Activated CD4-positive, CD25-positive, alpha-beta regulatory T cell (primary cell): ENCODE results near the gene STK38L.
"Not testable (repeated sequence)": the region's sequence is repeated elsewhere in the genome, so short reads cannot be mapped to it uniquely, and the experiment has no call there.

ENCODE experiments used
- DNase-seq, 4 experiments: peaks; one replicate each; lab custom pipeline; 2025; lab: John Stamatoyannopoulos, UW

Gene STK38L

DNA sequence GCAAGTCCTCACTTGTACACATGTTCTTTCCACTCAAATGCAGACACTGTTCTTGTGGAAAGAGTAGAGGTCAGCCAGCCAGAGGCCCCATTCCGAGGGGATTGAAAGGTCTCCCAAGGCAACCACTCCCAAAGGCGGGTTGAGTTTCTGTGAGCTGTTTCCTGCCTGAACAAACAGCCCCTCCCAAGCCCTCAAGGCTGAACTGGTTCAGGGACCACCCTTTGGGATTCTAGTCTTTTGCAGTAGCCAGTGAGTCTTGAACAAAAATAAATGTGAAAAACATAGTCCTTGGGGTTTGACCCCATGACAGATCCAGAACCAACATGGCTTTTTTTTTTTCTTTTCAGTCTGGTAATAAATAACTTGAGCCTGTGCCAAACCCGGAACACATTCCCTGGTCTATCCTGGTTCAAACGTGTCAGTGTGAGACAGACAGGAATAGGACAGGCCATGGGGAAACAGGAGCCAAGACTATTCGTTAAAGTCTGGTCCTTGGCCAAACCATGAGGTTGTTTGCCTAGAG lies 17.6 kb upstream of the STK38L start:
- DNase-seq = no peak

DNA sequence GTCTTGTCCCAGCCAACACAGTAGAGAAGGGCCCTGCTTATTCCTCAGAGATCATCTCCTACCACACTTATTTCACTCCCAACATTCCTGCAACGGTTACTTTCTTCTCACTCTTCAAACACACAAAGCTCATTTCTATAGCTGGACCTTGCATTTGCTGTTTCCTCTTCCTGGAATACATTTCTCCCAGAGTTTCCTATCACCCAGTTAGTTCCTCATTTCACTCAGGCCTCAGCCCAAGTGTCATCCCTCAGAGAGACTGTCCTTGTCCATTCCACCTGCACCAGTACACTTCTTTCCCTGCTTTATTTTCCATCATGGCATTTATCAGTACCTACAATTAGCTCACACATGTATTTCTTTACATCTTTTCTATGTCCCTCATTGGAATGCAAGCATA lies 14.7 kb upstream of the STK38L start:
- DNase-seq = no peak

DNA sequence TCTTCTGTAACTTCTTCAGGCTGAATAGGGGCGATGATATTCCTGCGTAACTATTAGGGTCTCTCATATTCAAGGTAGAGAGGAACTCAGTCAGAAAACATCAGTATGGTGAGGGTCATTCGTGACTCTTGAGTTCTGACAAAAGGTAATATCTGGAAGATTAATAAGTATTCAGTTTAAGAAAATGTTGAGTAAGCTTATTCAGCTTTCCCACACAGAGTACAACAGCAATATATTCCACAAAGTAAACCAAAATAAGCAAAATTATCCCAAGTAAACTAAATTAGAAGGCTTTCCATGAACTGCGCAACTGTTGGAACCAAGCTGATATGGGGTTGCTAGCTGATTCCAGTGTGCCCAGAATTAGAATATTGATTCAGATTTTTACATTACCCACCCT lies 12.7 kb upstream of the STK38L start:
- not testable (repeated sequence) for DNase-seq

DNA sequence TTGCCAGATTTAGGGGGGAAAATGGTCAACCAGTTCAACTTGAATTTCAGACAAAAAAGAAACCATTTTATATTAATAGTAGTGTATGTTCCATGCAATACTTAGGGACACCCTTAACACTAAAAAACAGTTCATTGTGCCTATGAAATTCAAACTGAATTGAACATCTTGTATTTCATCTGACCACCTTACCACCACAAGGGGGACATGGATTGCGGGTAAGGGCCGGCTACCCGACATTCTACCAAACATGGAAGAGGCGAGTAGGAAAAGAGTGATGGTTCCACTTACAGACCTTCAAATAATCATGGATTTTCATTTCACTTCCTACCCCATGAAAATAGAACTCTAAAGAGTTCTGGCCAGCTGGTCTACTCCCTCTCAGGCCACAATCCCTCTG lies 10.3 kb upstream of the STK38L start:
- DNase-seq = no peak

DNA sequence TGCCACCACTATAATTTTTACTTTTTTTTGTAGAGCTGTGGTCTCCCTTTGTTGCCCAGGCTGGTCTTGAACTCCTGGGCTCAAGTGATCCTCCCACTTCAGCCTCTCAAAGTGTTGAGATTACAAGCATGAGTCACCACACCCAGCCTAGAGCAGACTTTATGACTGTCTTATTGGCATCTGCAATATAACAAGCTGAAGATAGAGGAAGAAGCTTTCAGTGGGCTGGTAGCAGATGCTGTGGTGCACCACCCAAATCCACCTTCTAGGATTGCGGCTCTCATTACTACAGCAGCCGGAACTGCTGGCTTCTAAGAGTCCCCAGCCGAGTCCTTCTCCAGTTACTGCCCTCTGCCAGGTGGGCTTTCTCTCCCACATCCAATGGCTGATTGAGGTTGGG lies 7.6 kb upstream of the STK38L start:
- no peak for DNase-seq

DNA sequence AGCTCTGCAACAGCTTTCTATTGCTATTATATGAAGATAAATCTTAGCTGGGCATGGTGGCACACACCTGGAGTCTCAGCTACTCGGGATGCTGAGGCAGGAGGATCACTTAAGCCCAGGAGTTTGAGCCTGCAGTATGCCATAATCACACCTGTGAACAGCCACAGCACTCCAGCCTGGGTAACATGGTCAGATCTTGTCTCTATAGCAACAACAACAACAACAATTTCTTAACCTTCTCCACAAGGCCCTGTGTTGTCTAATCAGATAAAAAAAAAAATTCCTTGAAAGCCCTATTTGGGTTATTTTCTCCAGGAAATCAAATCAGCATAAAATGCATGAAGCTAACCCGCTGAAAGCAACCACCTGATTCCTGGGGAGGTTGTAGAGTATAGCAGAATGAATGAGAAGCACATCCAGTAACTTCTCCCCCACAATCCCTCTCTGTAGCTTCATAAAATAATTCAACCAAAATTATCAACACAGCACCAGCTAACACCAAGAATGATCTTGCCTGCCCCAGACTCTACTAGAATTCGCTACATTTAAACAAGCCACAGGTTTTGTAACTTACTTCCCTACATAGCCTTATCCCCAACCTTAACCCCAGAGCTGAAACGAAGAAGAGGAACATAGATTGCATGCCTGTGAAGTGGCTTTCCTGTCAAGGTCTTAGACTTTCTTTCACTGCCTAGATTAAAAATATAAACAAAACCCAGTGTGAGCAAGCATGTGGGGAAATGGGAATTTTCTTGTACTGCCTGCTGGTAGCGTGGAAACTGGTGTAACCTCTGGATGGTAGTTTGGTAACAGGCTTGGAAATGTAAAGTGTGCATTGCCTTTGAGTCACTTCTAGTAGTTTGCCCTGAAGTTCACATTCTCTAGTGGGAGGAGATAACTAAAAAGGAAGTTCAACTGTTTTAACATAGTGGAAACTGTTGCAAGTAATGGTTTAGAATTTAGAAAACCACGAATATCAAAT lies 6.0 kb upstream of the STK38L start:
- no peak for DNase-seq

DNA sequence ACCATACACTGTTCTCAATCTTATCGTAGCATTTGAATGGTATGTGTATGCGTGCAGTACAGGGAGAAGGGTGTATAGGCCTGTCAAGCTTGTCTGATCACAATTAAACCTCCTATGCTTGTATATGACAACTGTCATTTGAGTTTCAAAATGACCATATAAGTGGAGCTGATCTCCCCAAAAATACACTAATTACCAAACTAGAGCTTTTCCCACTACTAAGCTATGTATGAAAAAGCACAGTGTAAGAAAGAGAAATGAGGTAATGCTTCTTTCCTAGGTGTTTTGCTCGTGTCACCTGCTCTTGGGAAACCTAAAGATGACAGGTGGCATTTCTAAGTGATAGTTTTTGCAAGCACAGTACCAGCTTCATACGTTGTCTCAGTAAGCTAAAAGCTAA lies 1.1 kb upstream of the STK38L start:
- DNase-seq = no peak

DNA sequence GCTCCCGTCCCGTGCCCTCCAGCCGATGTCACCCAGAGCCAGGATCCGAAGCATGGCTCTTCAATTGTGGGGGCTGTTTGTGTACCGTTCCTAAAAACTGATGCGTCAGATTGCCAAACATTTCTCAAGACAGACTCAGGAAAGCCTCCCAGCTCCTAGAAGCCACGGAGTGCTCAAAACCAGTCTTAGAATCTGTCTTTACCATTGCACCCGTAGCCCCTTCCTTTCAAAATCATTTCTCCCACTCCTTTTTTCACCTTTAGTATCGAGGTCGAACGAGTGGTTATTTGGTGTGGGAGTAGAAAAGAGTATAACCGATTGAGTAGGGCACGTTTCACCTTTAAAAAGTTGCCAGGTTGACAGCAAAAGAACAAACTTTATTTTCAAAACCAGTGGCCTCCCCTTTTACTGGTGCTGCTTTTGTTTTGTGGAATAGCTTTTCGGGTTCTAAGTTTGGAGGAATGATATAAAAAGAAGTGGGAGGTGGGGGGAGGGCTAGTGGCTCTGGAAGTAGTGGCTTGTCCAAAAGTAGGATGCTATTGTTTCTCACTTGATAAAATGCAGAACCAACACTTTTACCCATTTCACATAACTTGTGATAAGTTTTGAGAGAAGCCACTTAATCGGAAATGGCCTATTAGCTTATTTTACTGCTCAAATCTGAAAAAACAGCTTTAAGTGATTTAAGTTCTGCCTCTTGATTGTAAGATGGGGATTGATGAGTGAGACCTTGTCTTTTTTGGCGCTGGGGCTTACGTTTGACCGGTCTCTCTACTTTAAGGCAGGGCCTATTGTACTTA lies 803 bp downstream of the STK38L start:
- no peak for DNase-seq

DNA sequence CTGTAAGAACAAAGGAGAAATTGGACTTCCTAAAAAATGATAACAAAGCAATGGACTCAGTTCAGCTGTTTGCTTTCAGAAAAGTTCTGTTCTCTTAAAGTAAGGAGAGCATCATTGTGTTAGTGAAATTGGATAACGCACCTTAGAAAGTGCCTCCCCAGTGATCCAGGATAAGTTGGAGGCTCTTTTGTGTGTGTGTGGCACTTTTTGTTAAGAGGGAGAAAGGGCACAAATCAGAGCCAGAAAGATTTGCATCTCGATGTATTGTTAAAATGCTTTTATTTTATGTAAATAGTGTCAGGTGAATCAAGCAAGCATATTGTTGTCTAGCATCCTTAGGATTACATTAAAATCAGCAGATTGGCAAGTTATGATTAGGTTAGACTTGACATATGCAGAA lies 2.1 kb downstream of the STK38L start:
- DNase-seq = no peak

DNA sequence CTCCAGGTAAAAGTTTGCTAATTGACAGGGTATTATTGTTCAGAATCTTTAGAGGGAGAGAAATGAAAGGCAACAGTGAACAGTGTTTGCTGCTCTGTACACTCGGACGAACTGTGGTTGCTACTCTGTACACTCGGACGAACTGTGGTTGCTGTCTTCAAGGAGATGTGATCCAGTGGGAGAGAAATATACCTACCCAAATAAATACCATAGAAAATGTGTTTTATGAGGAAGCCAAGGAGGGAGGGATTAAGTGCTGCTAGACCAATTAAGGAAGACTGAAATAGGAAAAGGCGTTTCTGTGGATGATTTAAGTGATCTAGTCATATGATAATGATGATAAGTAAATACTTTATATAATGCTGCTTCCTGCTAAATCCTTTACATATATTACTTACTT lies 2.7 kb downstream of the STK38L start:
- no peak for DNase-seq

DNA sequence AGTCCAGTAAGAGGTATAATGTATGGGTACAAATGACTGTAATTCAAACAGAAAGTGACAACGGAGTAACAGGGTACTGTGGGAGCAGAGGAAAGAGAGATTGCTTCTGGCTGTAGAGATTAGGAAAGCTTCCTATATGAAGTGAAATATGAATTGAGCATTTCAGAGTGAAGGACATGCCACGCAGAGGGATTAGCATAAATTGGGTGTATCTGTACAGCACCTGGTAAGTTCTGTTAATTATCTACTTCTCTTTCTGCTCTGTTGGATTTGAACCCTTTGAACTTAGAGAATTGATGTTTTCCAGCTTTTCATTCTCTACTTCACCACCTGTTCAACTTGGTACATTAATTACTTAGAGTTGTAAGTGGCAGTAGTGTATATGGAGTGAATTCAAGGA lies 8.8 kb downstream of the STK38L start:
- no peak for DNase-seq

DNA sequence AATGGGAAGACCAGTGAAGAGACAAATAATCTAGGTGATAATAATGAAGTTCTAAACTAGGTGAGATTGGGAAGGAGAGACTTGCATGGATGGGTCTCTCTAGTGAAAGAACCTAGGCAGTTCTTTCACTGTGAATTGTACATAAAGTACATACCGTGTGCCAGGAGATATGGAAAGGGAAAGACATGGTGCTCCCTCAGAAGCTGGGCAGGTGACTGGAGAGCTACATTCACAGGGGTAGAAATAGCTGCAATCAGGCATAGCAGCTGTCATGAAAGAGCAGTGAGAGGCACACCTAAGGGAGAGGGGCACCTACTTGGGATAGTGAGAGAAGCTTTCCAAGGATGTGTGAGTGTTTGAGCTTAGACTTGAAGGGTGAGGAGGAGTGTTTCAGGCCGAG lies 9.3 kb downstream of the STK38L start:
- DNase-seq = no peak

DNA sequence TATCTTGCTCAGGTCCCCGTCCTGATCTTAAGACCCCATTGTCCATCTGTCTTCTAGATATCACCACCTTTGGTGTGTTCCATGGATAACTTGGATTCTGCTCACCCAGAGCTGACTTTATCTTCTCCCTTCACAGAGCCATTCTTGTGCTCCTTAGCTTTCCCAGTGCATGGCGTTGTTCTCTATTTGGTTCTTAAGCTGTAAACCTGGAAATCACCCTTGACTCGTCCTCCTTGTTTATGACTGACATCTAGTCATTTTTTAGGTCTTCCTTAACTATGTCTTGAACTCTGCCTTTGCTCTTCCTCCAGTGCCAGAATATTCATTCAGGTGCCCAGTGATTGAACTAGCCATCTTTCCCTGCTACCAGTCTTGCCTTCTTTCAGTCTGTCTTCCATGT lies 11.7 kb downstream of the STK38L start:
- no peak for DNase-seq

DNA sequence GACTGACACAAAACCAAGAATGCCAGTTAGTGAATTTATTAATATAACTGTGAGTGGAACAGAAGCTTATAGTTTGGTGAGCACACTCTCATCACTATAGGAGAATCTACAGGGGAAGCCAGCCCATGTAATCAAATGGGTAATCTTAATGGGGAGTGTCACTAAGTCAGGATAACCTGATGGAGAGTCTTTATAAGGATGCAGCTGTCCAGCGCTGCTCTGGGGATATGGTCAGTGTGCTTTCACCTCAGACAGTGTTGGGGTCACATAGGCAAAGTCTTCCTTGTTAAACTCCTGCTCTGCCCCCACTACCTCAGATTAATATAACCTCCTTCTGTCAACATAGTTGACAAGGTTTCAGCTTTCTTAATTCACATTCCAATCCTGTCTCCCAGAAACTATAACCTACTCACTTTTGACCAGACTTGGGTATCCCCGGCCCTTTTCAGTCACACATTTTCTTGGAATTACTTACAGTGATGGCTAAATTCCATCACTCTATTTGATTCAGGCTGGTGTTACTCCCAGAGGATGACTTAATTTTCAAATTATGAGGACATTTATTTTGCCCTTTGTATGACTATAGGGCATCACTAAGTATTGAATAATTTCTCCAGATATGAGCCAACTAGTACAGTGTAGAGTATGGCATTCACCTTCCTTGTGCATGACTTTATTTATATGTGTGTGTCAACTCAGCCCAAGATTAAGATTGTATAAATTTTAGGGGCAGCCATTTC lies 13.2 kb downstream of the STK38L start:
- no peak for DNase-seq

DNA sequence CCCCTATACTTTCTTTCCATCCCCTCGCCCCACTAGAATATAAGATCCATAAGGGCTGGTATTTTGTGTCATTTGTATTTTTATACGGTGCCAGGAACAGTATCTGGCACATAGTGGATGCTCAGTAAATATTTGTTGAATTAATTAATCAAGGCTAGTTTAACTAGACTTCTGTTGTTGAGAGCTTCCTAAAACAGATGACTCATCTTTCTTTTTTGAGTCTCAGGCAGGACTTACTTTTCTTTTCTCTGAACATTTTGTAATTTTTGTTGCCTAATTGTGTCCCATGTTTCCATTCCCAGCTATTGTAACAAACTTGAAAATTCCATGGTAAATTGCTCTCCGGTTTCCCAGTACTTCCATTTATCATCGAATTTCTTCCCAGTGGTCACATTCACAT lies 16.7 kb downstream of the STK38L start:
- no peak for DNase-seq

DNA sequence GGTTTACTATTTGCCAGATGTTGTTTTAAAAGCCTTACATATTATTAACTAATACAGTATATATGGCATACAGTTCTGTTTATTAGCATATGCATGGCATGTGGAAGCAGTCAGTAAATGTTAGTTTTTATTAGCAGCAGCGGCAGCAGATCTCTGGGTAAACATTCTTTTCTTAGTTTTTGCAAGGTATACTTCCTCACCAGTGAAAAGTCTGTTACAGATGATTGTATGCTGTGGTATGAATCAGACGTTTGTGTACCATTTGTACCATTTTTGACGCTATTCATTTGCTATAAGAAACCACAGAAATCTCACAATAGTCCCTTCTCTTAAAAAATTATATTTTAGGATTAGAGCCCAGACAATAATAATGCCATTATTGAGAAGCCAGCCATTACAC lies 17.8 kb downstream of the STK38L start:
- no peak for DNase-seq

DNA sequence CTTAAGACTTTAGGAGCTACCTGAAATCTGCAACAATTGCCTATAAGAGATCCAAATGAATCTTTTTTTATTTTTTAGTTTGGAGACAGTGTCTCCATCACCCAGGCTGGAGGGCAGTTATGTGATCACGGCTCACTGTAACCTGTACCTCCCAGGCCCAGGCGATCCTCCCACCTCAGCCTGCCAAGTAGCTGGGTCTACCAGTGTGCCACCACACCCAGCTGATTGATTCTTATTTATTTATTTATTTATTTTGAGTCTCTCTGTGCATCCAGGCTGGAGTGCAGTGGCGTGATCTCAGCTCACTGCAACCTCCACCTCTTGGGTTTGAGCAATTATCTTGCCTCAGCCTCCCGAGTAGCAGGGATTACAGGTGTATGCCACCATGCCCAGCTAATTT lies 26.1 kb downstream of the STK38L start:
- no peak for DNase-seq

DNA sequence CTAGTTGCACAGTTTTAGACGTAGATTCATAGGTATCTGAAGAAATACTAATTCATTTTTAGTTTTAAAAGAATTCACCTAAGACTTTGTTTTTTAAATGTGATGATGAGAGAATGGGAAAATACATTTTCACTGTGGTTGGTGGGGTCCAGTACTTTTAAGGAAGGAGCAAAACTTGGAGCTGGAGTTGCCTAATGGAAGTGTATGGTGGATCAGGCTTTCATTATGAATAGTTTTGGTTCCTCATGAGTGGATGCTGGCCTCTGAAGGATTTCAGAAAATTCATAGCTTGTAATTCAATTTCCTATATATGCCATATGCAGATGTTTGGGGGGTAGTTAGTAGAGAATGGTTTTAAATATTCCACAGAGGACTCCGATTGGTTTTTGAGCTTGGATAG lies 27.1 kb downstream of the STK38L start:
- no peak for DNase-seq

DNA sequence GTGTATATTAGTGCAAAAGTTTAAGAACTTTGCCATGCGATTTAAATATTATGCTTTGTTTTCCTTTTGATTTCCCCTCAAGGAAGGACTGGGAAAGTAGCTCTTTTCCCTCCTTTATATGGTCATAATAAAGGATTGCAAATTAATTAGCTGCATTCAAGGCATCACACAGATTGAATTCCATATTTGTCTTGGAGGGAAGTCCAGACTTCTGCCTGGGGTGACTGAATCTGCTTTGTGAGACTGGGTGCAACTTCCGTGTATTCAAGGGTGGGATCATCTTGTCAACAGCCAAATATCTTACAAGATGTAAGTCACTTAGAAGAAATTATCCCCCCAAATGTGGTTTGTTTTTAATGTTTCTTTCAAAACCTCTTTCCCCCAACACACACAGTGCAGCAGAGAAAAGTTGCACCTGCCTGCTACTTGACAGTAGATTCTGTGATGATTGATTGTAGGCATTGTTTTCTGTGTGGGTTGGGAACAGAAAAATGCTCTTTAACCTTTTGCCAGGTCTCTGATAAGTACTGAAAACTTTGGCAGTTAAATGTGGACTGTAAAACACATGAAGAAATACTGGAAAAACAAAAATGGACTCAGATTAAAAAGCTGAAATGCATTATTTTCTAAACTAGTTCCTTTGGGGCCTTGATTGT lies 28.4 kb downstream of the STK38L start:
- DNase-seq = no peak

DNA sequence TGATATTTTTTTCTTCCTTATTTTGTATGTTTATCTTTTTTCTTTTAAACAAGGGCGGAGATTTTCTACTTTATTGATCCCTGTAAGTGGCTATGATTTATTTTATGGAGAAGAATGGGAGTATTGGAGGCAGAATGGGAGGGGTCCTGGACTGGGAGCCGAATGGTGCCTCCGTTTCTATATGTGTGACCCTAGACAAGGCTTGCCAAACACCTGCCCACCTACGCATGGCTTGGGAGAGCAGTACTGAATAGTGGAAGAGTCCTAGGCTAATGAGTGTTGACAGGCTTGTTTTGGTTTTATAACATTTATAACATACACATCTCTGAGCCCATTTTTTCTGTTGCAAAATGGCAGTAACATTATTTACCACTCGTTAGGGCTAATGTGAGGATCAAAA lies 29.0 kb downstream of the STK38L start:
- DNase-seq = no peak

DNA sequence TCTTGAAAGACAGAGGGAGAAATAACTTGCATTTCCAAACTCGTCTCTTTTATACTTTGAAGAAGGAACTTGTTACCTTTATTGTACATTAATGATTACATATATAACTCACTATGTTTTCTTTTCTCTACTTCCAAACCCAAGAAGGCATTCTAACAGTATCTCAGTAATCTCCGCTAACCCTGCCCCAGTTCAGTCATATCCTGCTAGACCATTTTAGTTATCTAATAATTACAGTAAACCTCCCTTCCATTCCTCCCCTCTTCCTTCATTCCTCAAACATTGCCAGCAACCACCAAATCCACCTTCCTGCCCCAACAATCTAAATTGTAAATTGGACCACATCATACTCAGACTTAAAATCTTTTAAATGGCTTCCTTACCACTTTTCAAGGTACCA lies 30.6 kb downstream of the STK38L start:
- no peak for DNase-seq

DNA sequence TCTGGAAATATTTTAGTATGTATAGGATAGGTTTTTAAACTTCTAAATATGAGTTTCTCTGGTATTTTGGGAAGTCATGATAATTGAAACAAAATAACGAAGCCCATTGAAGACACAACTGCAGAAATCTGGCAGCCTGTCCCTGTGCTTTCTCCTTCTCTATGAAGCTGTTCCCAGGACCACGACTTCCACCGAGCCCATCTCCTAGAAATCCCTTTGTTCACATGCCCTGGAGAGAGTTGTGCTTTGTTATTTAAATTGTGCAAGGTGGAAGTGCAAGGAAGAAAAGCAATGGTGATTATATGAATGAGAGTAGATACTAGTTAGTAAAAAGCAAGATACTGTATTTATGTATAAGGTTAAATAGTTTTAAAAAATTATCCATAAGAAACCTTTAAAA lies 32.2 kb downstream of the STK38L start:
- no peak for DNase-seq
